Measurements from ENCODE around the gene TGFB2. TPM values are rescaled to one million over a fixed set of nuclear protein-coding genes. Genes with fewer than 3 reads are reported as not detected.

TGFB2 gene
- total RNA-seq, 1 experiment from 2014 or later: 0.92 TPM

GRCh38 chr1:218475275-218475674, 130.1 kb downstream of the TGFB2 start:
- Histone ChIP-seq H3K9me3 (0 out of 2 replicates have a peak, but pooled peaks cover 2% of the 10 kb centered on the region), H3K4me3 (no peak overlapping the region), H3K36me3 (no peaks in the 10 kb centered on the region), H3K27me3 (no peaks in the 10 kb centered on the region)
- DNase-seq: peak; percentile 31

GRCh38 chr1:218475699-218476098, 130.6 kb downstream of the TGFB2 start:
- Histone ChIP-seq H3K9me3 (0 out of 2 replicates have a peak, but pooled peaks cover 2% of the 10 kb centered on the region), H3K36me3 (no peaks in the 10 kb centered on the region), H3K4me3 (no peak overlapping the region), H3K27me3 (no peaks in the 10 kb centered on the region)
- DNase-seq: no peak

GRCh38 chr1:218476385-218476784, 131.2 kb downstream of the TGFB2 start:
- Histone ChIP-seq H3K36me3 (no peaks in the 10 kb centered on the region), H3K9me3 (0 out of 2 replicates have a peak, but pooled peaks cover 2% of the 10 kb centered on the region), H3K27me3 (no peaks in the 10 kb centered on the region), H3K4me3 (no peak overlapping the region)
- no peak for DNase-seq

- DNase-seq: no peak
- Histone ChIP-seq H3K36me3 (no peaks in the 10 kb centered on the region), H3K9me3 (peaks cover 3% of the 10 kb centered on the region), H3K4me3 (no peak overlapping the region), H3K27me3 (no peaks in the 10 kb centered on the region)
These were observed 133.2 kb downstream of the TGFB2 start for GRCh38 chr1:218478336-218478735.

- Histone ChIP-seq H3K9me3 (peaks cover 3% of the 10 kb centered on the region), H3K36me3 (no peaks in the 10 kb centered on the region), H3K4me3 (no peak overlapping the region), H3K27me3 (no peaks in the 10 kb centered on the region)
- DNase-seq: peak; percentile 56
These were observed 134.4 kb downstream of the TGFB2 start for GRCh38 chr1:218479436-218480115.

- DNase-seq: peak; percentile 66
- H3K4me3 ChIP-seq: no peak overlapping the region
These were observed 135.0 kb downstream of the TGFB2 start for GRCh38 chr1:218480137-218480536.

GRCh38 chr1:218480588-218481099, 135.5 kb downstream of the TGFB2 start:
- H3K9me3 ChIP-seq: peaks cover 3% of the 10 kb centered on the region
- no peaks in the 10 kb centered on the region for H3K27me3 ChIP-seq
- H3K36me3 ChIP-seq: no peaks in the 10 kb centered on the region
- DNase-seq: no peak
- no peak overlapping the region for H3K4me3 ChIP-seq

More at GRCh38 chr1:218480137-218480536, 135.0 kb downstream of the TGFB2 start:
- Histone ChIP-seq H3K27me3 (no peaks in the 10 kb centered on the region), H3K36me3 (no peaks in the 10 kb centered on the region), H3K9me3 (peaks cover 3% of the 10 kb centered on the region)

GRCh38 chr1:218481116-218481775, 136.1 kb downstream of the TGFB2 start:
- peaks cover 3% of the 10 kb centered on the region for H3K9me3 ChIP-seq
- H3K27me3 ChIP-seq: no peaks in the 10 kb centered on the region
- no peak overlapping the region for H3K4me3 ChIP-seq
- DNase-seq: no peak
- H3K36me3 ChIP-seq: no peaks in the 10 kb centered on the region

- no peaks in the 10 kb centered on the region for H3K27me3 ChIP-seq
- H3K36me3 ChIP-seq: no peaks in the 10 kb centered on the region; the same call in 1 of the 2 replicates
- no peak for DNase-seq
These were observed 137.5 kb downstream of the TGFB2 start for GRCh38 chr1:218482683-218483082.

GRCh38 chr1:218485241-218485928, 140.2 kb downstream of the TGFB2 start:
- Histone ChIP-seq H3K9me3 (peaks cover 2% of the 10 kb centered on the region), H3K36me3 (no peaks in the 10 kb centered on the region; the same call in 1 of the 2 replicates), H3K4me3 (no peak overlapping the region), H3K27me3 (no peaks in the 10 kb centered on the region)
- no peak for DNase-seq

More at GRCh38 chr1:218482683-218483082, 137.5 kb downstream of the TGFB2 start:
- peaks cover 2% of the 10 kb centered on the region for H3K9me3 ChIP-seq
- no peak overlapping the region for H3K4me3 ChIP-seq

- H3K36me3 ChIP-seq: no peaks in the 10 kb centered on the region; the same call in 1 of the 2 replicates
- DNase-seq: no peak
- no peaks in the 10 kb centered on the region for H3K9me3 ChIP-seq
- no peak overlapping the region for H3K4me3 ChIP-seq
- H3K27me3 ChIP-seq: no peaks in the 10 kb centered on the region
These were observed 143.4 kb downstream of the TGFB2 start for GRCh38 chr1:218488531-218488930.

GRCh38 chr1:218488986-218489385, 143.8 kb downstream of the TGFB2 start:
- DNase-seq: no peak
- H3K27me3 ChIP-seq: no peaks in the 10 kb centered on the region
- no peaks in the 10 kb centered on the region; the same call in 1 of the 2 replicates for H3K36me3 ChIP-seq
- no peaks in the 10 kb centered on the region for H3K9me3 ChIP-seq
- no peak overlapping the region for H3K4me3 ChIP-seq

GRCh38 chr1:218490406-218490922, 145.3 kb downstream of the TGFB2 start:
- DNase-seq: no peak
- H3K27me3 ChIP-seq: no peaks in the 10 kb centered on the region
- no peak overlapping the region for H3K4me3 ChIP-seq
- no peaks in the 10 kb centered on the region; the same call in 1 of the 2 replicates for H3K36me3 ChIP-seq
- no peaks in the 10 kb centered on the region for H3K9me3 ChIP-seq

- H3K9me3 ChIP-seq: no peaks in the 10 kb centered on the region
- H3K4me3 ChIP-seq: no peak overlapping the region
- DNase-seq: no peak
- no peaks in the 10 kb centered on the region for H3K36me3 ChIP-seq
- H3K27me3 ChIP-seq: no peaks in the 10 kb centered on the region
These were observed 147.7 kb downstream of the TGFB2 start for GRCh38 chr1:218492874-218493273.

GRCh38 chr1:218493986-218494385, 148.8 kb downstream of the TGFB2 start:
- Histone ChIP-seq H3K4me3 (no peak overlapping the region), H3K27me3 (no peaks in the 10 kb centered on the region), H3K9me3 (no peaks in the 10 kb centered on the region), H3K36me3 (no peaks in the 10 kb centered on the region)
- no peak for DNase-seq
